ENCODE results near the gene MYO9B. TPM values are rescaled to one million over a fixed set of nuclear protein-coding genes. Genes with fewer than 3 reads are reported as not detected.
"Not testable (repeated sequence)": the region's sequence is repeated elsewhere in the genome, so short reads cannot be mapped to it uniquely, and the experiment has no call there.

Gene MYO9B
- total and polyA plus RNA-seq, 2 experiments from 2014 or later, result 20.1 to 71.8 TPM

- WGBS, 2 experiments (ENCODE audit: low coverage in 1 of 2, low lambda C conversion rate in 2 of 2, missing lambda C conversion rate in 2 of 2), result 95 to 100% methylated on average over 2 of the region's 2 CpGs
- in situ Hi-C loops (cut with MboI), result no loop called here
Observed at GRCh38 chr19:17092696-17093095, 17.1 kb downstream of the MYO9B start.

DNA sequence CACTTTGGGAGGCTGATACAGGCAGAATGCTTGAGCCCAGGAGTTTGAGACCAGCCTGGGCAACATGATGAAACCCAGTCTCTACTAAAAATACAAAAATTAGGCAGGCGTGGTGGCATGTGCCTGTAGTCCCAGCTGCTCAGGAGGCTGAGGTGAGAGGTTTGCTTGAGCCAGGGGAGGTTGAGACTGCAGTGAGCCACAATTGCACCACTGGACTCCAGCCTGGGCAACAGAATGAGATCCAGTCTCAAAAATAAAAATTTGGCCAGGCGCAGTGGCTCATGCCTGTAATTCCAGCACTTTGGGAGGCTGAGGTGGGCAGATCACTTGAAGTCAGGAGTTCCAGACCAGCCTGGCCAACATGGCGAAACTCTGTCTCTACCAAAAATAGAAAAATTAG lies 19.1 kb downstream of the MYO9B start:
- Histone ChIP-seq H3K4me3 (0 out of 2 replicates have a peak overlapping the region, but pooled peaks have one; percentile 4), H3K79me2 (ENCODE audit: insufficient read depth) (peaks cover 100% of the 10 kb centered on the region), H3K9ac (peak overlapping the region; percentile 48), H3K27ac (peak overlapping the region; percentile 75), H3F3A (ENCODE audit: insufficient read depth) (peaks cover 26% of the 10 kb centered on the region), H3K4me1 (ENCODE audit: insufficient read depth) (peaks cover 33% of the 10 kb centered on the region), H3K4me2 (ENCODE audit: unreplicated experiment) (peak overlapping the region; percentile 23)
- WGBS, 2 experiments (ENCODE audit: low coverage in 1 of 2, low lambda C conversion rate in 2 of 2, missing lambda C conversion rate in 2 of 2), result 75 to 78% methylated on average over 3 of the region's 3 CpGs
- H4K20me1 ChIP-seq (ENCODE audit: insufficient read depth); H2AFZ ChIP-seq; DNase-seq; H3K9me2 ChIP-seq (ENCODE audit: insufficient read depth); in situ Hi-C loops (cut with MboI); H3K36me3 ChIP-seq (ENCODE audit: low read depth); H3K9me3 ChIP-seq (ENCODE audit: low read depth); H3K27me3 ChIP-seq (replicated peaks; ENCODE audit: insufficient read depth): not testable (repeated sequence)

More at GRCh38 chr19:17092696-17093095, 17.1 kb downstream of the MYO9B start:
- H3K9me3 ChIP-seq (ENCODE audit: low read depth), result no peaks in the 10 kb centered on the region
- H3K36me3 ChIP-seq (ENCODE audit: low read depth), result peaks cover 4% of the 10 kb centered on the region; the same call in 1 of the 2 replicates
- no peak overlapping the region for H3K9ac ChIP-seq
- no peak overlapping the region for H3K27ac ChIP-seq
- H3F3A ChIP-seq (ENCODE audit: insufficient read depth), result peaks cover 30% of the 10 kb centered on the region
- H2AFZ ChIP-seq, result no peak overlapping the region
- H3K4me2 ChIP-seq (ENCODE audit: unreplicated experiment), result no peak overlapping the region
- H3K4me1 ChIP-seq (ENCODE audit: insufficient read depth), result peaks cover 29% of the 10 kb centered on the region
- H3K79me2 ChIP-seq (ENCODE audit: insufficient read depth), result peaks cover 100% of the 10 kb centered on the region
- TF ChIP-seq EZH2phosphoT487 (IDR thresholded peaks at IDR 0.05; ENCODE audit: insufficient read depth, low read depth) (no peak), EZH2 (IDR thresholded peaks at IDR 0.05; ENCODE audit: insufficient read depth, poor library complexity, severe bottlenecking) (no peak)
- H3K9me2 ChIP-seq (ENCODE audit: insufficient read depth), result no peaks in the 10 kb centered on the region
- DNase-seq, result no peak
- peaks cover 4% of the 10 kb centered on the region; the same call in 1 of the 2 replicates for H4K20me1 ChIP-seq (ENCODE audit: insufficient read depth)
- H3K27me3 ChIP-seq (replicated peaks; ENCODE audit: insufficient read depth), result no peaks in the 10 kb centered on the region
- no peak overlapping the region for H3K4me3 ChIP-seq

DNA sequence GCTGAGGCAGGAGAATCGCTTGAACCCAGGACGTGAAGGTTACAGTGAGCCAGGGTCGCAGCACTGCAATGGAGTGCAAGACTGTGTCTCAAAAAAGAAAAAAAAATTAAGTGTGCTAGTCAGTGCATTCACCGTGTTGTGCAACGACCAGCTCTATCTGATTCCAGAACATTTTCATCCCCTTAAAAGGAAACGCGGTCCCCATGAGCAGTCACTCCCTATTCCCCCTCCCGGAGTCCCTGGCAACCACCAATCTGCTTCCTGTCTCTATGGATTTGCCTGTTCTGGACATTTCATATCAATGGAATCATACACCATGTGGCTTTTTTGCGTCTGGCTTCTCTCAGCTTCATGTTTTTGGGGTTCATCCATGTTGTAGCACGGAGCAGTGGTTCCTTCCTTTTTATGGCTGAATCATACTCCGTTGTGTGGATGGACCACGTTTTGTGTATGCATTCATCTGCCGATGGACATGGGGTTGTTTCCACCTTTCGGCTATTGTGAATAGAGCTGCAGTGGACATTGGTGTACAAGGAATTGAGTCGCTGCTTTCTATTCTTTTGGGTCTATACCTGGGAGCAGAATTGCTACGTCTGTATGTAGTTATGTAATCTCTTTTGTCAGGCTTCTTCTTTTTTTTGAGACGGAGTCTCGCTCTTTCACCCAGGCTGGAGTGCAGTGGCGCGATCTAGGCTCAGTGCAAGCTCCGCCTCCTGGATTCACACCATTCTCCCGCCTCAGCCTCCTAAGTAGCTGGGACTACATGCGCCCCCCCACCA lies 19.8 kb downstream of the MYO9B start:
- peak; percentile 87 for DNase-seq
- no peak overlapping the region for H2AFZ ChIP-seq
- H4K20me1 ChIP-seq (ENCODE audit: insufficient read depth), result no peaks in the 10 kb centered on the region
- H3K4me3 ChIP-seq, result 0 out of 2 replicates have a peak overlapping the region, but pooled peaks have one; percentile 4
- TF ChIP-seq EZH2 (IDR thresholded peaks at IDR 0.05; ENCODE audit: insufficient read depth, poor library complexity, severe bottlenecking), result no peak
- no peak for TF ChIP-seq EZH2phosphoT487 (IDR thresholded peaks at IDR 0.05; ENCODE audit: insufficient read depth, low read depth)
- peaks cover 9% of the 10 kb centered on the region; the same call in 1 of the 2 replicates for H3K36me3 ChIP-seq (ENCODE audit: low read depth)
- H3K27ac ChIP-seq, result peak overlapping the region; percentile 75
- H3K4me1 ChIP-seq (ENCODE audit: insufficient read depth), result peaks cover 29% of the 10 kb centered on the region
- H3K79me2 ChIP-seq (ENCODE audit: insufficient read depth), result peaks cover 100% of the 10 kb centered on the region
- WGBS, 2 experiments (ENCODE audit: low coverage in 1 of 2, low lambda C conversion rate in 2 of 2, missing lambda C conversion rate in 2 of 2), result 63% methylated on average over 23 of the region's 23 CpGs
- in situ Hi-C loops (cut with MboI), result no loop called here
- H3K27me3 ChIP-seq (replicated peaks; ENCODE audit: insufficient read depth), result no peaks in the 10 kb centered on the region
- H3K4me2 ChIP-seq (ENCODE audit: unreplicated experiment), result peak overlapping the region; percentile 23
- H3F3A ChIP-seq (ENCODE audit: insufficient read depth), result peaks cover 21% of the 10 kb centered on the region
- no peaks in the 10 kb centered on the region for H3K9me2 ChIP-seq (ENCODE audit: insufficient read depth)
- H3K9ac ChIP-seq, result peak overlapping the region; percentile 48
- H3K9me3 ChIP-seq (ENCODE audit: low read depth), result no peaks in the 10 kb centered on the region

DNA sequence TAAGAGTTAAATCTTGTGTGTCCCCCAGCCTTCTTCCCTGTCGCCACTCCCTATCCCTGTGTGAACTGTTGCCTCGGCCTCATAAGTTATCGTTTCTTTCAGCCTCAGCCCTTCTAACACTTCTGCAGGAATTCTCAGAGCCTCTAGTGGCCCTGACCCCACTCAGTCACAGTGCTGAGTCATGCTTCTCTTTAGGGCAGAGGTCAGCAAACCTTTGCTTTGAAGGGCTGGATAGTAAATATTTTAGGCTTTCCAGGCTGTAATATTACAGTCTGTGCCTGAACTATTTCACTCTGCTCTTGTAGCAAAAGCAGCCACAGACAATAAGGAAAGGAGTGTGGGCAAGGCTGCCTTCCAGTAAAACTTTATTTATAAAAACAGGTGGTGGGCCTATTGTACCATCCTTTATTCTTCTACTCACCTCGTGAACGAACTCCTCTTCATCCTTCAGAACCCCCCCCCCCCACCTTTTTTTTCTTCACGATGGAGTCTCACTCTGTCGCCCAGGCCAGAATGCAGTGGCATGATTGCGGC lies 22.1 kb downstream of the MYO9B start:
- Histone ChIP-seq H3K9me2 (ENCODE audit: insufficient read depth) (no peaks in the 10 kb centered on the region), H3K27me3 (replicated peaks; ENCODE audit: insufficient read depth) (no peaks in the 10 kb centered on the region), H3K79me2 (ENCODE audit: insufficient read depth) (peaks cover 100% of the 10 kb centered on the region), H3K4me1 (ENCODE audit: insufficient read depth) (peaks cover 28% of the 10 kb centered on the region), H3K4me2 (ENCODE audit: unreplicated experiment) (peak overlapping the region; percentile 46), H3K9ac (peak overlapping the region; percentile 41), H3K9me3 (ENCODE audit: low read depth) (no peaks in the 10 kb centered on the region), H3F3A (ENCODE audit: insufficient read depth) (peaks cover 20% of the 10 kb centered on the region), H2AFZ (no peak overlapping the region), H3K36me3 (ENCODE audit: low read depth) (0 out of 2 replicates have a peak, but pooled peaks cover 11% of the 10 kb centered on the region), H3K4me3 (no peak overlapping the region), H3K27ac (peak overlapping the region; percentile 57), H4K20me1 (ENCODE audit: insufficient read depth) (no peaks in the 10 kb centered on the region)
- peak; percentile 66 for DNase-seq
- in situ Hi-C loops (cut with MboI), result no loop called here
- TF ChIP-seq EZH2 (IDR thresholded peaks at IDR 0.05; ENCODE audit: insufficient read depth, poor library complexity, severe bottlenecking) (no peak), EZH2phosphoT487 (IDR thresholded peaks at IDR 0.05; ENCODE audit: insufficient read depth, low read depth) (no peak)
- 49 to 52% methylated on average over 8 of the region's 8 CpGs for WGBS, 2 experiments (ENCODE audit: low coverage in 1 of 2, low lambda C conversion rate in 2 of 2, missing lambda C conversion rate in 2 of 2)

Data from GM23248 (cell line).